ENCODE measurements around the gene VCAN. TPM values are rescaled to one million over a fixed set of nuclear protein-coding genes. Genes with fewer than 3 reads are reported as not detected.
"Not testable (repeated sequence)": the region's sequence is repeated elsewhere in the genome, so short reads cannot be mapped to it uniquely, and the experiment has no call there.

The VCAN gene
- polyA plus RNA-seq, 2 of the 4 experiments (the other 2 are of a cell fraction): 26.0 to 42.0 TPM

DNA sequence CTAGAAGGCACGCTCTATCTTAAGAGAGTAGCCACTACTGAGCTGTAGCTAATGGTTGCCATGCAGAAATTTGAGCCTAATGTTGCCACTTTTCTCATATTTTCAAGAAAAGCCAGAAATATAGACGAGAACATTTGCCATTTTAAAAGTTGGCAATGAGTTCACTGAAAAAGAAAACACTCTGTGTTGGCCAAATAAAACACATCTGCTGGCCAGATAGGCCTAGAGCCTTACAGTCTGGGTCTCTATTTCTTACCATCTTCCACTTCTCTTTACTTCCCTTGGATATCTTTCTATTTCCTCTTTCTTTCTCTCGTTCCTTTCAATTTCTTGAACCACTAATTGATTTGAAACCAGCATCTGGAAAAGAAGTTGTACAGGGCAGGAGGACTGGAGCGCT lies 36.6 kb upstream of the VCAN start:
- DNase-seq (ENCODE audit: low read depth in 1 of 2, low spot score in 1 of 2): no peak
- H3K4me1 ChIP-seq: no peaks in the 10 kb centered on the region
- no peaks in the 10 kb centered on the region for H3K9me3 ChIP-seq
- no peak for ATAC-seq
- H3K4me2 ChIP-seq: no peak overlapping the region
- H3K27ac ChIP-seq: no peak overlapping the region
- CTCF ChIA-PET: no interaction called here
- 23% methylated on average over 4 of the region's 4 CpGs for WGBS (ENCODE audit: missing lambda C conversion rate)
- no peak overlapping the region for H3K4me3 ChIP-seq
- TF ChIP-seq NPAS2 (CRISPR knock-in tag; IDR thresholded peaks at IDR 0.05; ENCODE audit: borderline replicate concordance): no peak
- TF ChIP-seq ZC3H11A (IDR thresholded peaks at IDR 0.05): no peak
- no peak for TF ChIP-seq RARB (CRISPR knock-in tag; IDR thresholded peaks at IDR 0.05)
- TF ChIP-seq GATA3 (IDR thresholded peaks at IDR 0.05; ENCODE audit: borderline replicate concordance): no peak
- TF ChIP-seq, protein P1, sequence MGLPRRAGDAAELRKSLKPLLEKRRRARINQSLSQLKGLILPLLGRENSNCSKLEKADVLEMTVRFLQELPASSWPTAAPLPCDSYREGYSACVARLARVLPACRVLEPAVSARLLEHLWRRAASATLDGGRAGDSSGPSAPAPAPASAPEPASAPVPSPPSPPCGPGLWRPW (IDR thresholded peaks at IDR 0.05): no peak
- TF ChIP-seq, protein P2, sequence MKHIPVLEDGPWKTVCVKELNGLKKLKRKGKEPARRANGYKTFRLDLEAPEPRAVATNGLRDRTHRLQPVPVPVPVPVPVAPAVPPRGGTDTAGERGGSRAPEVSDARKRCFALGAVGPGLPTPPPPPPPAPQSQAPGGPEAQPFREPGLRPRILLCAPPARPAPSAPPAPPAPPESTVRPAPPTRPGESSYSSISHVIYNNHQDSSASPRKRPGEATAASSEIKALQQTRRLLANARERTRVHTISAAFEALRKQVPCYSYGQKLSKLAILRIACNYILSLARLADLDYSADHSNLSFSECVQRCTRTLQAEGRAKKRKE (CRISPR knock-in tag; IDR thresholded peaks at IDR 0.05; ENCODE audit: low read depth): no peak
- no peak for TF ChIP-seq PHF8 (IDR thresholded peaks at IDR 0.05; ENCODE audit: borderline replicate concordance, low read depth)
- TF ChIP-seq TP53 (CRISPR knock-in tag; IDR thresholded peaks at IDR 0.05): no peak
- TF ChIP-seq HOXB13 (CRISPR knock-in tag; IDR thresholded peaks at IDR 0.05; ENCODE audit: low read depth): no peak
- TF ChIP-seq POLR2AphosphoS2 (conservative IDR thresholded peaks at IDR 0.05; ENCODE audit: low read length): no peak
- TF ChIP-seq TFCP2L1 (CRISPR knock-in tag; IDR thresholded peaks at IDR 0.05): no peak
- POLR2A ChIA-PET: no interaction called here
- no peak for FAIRE-seq

DNA sequence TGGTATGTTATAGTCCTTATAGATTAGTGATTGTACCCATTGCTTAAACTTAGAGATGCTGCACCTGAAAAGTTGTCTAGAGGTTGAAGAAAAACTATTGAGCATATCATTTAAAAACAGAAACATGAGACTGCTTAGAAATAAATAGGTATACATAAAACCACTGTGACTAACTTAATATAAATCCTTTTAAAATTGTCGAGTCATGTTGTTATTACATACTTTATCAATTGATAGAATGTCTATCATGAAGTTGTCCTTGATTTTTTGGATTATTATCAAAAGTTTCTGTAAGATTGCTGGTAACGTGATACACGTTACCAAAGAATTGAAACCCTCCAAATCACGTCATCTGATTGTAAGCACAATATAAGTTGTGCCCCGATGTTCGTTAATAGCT lies 35.3 kb upstream of the VCAN start:
- DNase-seq (ENCODE audit: low read depth in 1 of 2, low spot score in 1 of 2) (no peak), FAIRE-seq (peak; percentile 28), ATAC-seq (no peak)
- CTCF ChIA-PET: no interaction called here
- TF ChIP-seq NFE2L2 (conservative IDR thresholded peaks at IDR 0.05; ENCODE audit: low read length): peak; percentile 43; the same call in 1 of the 2 replicates
- no peak for TF ChIP-seq GATA3 (IDR thresholded peaks at IDR 0.05; ENCODE audit: borderline replicate concordance)
- TF ChIP-seq MAFK (IDR thresholded peaks at IDR 0.05; ENCODE audit: partially characterized antibody): peak; percentile 76
- WGBS (ENCODE audit: missing lambda C conversion rate): 80% methylated on average over 6 of the region's 6 CpGs
- H3K4me3 ChIP-seq: no peak overlapping the region
- POLR2A ChIA-PET: no interaction called here
- no peak overlapping the region for H3K27ac ChIP-seq
- no peak overlapping the region for H3K4me2 ChIP-seq
- H3K9me3 ChIP-seq: no peaks in the 10 kb centered on the region
- H3K4me1 ChIP-seq: no peaks in the 10 kb centered on the region

DNA sequence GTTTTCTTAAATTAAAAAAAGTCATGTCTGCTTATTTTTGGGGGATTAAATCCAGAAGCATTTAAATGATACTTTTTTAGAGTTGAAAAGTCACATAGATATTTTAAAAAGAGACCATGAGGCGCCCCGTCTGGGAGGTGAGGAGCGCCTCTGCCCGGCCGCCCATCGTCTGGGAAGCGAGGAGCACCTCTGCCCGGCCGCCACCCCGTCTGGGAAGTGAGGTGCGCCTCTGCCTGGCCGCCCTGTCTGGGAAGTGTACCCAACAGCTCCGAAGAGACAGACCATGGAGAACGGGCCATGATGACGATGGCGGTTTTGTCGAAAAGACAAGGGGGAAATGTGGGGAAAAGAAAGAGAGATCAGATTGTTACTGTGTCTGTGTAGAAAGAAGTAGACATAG lies 33.8 kb upstream of the VCAN start:
- H3K4me1 ChIP-seq; H3K9me3 ChIP-seq; H3K4me3 ChIP-seq; ATAC-seq; DNase-seq (ENCODE audit: low read depth in 1 of 2, low spot score in 1 of 2); H3K27ac ChIP-seq; POLR2A ChIA-PET; FAIRE-seq; H3K4me2 ChIP-seq: not testable (repeated sequence)
- CTCF ChIA-PET: interaction anchor here (0.7 kb wide), 1 partner anchor 40 kb away, joined by 4 read pairs; no protein-coding TSS in a partner anchor
- WGBS (ENCODE audit: missing lambda C conversion rate): 87% methylated on average over 17 of the region's 17 CpGs

DNA sequence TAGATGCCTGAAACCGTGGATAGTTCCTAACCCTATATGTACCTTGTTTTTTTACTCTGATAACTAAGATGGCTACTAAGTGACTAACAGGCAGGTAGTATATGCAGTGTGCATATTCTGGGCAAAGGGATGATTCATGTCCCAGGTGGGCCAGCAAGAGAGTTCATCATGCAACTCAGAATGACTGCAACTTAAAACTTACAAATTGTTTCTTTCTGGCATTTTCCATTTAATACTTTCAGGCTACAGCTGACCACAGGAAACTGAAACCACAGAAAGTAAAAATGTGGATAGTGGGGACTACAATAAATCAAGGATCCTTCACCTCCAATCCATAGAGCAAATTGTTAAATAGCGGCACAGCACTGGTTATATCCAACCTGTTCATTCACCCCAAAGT lies 30.7 kb upstream of the VCAN start:
- FAIRE-seq: no peak
- Histone ChIP-seq H3K9me3 (no peaks in the 10 kb centered on the region), H3K4me2 (no peak overlapping the region), H3K4me3 (no peak overlapping the region), H3K4me1 (no peaks in the 10 kb centered on the region), H3K27ac (no peak overlapping the region)
- no peak for ATAC-seq
- ChIA-PET CTCF (interaction anchor here (1.0 to 1.5 kb wide), 2 partner anchors 11 to 1077 kb away, joined by 3 read pairs; no protein-coding TSS in a partner anchor), POLR2A (no interaction called here)
- WGBS (ENCODE audit: missing lambda C conversion rate): 73% methylated on average over 2 of the region's 2 CpGs
- DNase-seq (ENCODE audit: low read depth in 1 of 2, low spot score in 1 of 2): no peak
- no peak for TF ChIP-seq CHD4 (IDR thresholded peaks at IDR 0.05; ENCODE audit: borderline replicate concordance)
- no peak for TF ChIP-seq HEYL (CRISPR knock-in tag; IDR thresholded peaks at IDR 0.05)
- TF ChIP-seq MAFK (IDR thresholded peaks at IDR 0.05; ENCODE audit: partially characterized antibody): no peak
- TF ChIP-seq, protein P3, sequence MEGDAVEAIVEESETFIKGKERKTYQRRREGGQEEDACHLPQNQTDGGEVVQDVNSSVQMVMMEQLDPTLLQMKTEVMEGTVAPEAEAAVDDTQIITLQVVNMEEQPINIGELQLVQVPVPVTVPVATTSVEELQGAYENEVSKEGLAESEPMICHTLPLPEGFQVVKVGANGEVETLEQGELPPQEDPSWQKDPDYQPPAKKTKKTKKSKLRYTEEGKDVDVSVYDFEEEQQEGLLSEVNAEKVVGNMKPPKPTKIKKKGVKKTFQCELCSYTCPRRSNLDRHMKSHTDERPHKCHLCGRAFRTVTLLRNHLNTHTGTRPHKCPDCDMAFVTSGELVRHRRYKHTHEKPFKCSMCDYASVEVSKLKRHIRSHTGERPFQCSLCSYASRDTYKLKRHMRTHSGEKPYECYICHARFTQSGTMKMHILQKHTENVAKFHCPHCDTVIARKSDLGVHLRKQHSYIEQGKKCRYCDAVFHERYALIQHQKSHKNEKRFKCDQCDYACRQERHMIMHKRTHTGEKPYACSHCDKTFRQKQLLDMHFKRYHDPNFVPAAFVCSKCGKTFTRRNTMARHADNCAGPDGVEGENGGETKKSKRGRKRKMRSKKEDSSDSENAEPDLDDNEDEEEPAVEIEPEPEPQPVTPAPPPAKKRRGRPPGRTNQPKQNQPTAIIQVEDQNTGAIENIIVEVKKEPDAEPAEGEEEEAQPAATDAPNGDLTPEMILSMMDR (IDR thresholded peaks at IDR 0.05): no peak
- TF ChIP-seq, protein P4, sequence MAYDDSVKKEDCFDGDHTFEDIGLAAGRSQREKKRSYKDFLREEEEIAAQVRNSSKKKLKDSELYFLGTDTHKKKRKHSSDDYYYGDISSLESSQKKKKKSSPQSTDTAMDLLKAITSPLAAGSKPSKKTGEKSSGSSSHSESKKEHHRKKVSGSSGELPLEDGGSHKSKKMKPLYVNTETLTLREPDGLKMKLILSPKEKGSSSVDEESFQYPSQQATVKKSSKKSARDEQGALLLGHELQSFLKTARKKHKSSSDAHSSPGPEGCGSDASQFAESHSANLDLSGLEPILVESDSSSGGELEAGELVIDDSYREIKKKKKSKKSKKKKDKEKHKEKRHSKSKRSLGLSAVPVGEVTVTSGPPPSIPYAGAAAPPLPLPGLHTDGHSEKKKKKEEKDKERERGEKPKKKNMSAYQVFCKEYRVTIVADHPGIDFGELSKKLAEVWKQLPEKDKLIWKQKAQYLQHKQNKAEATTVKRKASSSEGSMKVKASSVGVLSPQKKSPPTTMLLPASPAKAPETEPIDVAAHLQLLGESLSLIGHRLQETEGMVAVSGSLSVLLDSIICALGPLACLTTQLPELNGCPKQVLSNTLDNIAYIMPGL (CRISPR knock-in tag; IDR thresholded peaks at IDR 0.05; ENCODE audit: borderline replicate concordance): no peak
- no peak for TF ChIP-seq HOXB13 (CRISPR knock-in tag; IDR thresholded peaks at IDR 0.05; ENCODE audit: low read depth)
- no peak for TF ChIP-seq BHLHE40 (IDR thresholded peaks at IDR 0.05; ENCODE audit: low read depth, low read length)
- TF ChIP-seq JUN (IDR thresholded peaks at IDR 0.05): no peak
- TF ChIP-seq, protein P5, sequence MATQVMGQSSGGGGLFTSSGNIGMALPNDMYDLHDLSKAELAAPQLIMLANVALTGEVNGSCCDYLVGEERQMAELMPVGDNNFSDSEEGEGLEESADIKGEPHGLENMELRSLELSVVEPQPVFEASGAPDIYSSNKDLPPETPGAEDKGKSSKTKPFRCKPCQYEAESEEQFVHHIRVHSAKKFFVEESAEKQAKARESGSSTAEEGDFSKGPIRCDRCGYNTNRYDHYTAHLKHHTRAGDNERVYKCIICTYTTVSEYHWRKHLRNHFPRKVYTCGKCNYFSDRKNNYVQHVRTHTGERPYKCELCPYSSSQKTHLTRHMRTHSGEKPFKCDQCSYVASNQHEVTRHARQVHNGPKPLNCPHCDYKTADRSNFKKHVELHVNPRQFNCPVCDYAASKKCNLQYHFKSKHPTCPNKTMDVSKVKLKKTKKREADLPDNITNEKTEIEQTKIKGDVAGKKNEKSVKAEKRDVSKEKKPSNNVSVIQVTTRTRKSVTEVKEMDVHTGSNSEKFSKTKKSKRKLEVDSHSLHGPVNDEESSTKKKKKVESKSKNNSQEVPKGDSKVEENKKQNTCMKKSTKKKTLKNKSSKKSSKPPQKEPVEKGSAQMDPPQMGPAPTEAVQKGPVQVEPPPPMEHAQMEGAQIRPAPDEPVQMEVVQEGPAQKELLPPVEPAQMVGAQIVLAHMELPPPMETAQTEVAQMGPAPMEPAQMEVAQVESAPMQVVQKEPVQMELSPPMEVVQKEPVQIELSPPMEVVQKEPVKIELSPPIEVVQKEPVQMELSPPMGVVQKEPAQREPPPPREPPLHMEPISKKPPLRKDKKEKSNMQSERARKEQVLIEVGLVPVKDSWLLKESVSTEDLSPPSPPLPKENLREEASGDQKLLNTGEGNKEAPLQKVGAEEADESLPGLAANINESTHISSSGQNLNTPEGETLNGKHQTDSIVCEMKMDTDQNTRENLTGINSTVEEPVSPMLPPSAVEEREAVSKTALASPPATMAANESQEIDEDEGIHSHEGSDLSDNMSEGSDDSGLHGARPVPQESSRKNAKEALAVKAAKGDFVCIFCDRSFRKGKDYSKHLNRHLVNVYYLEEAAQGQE (IDR thresholded peaks at IDR 0.05): no peak
